Keratinocyte (primary cell): ENCODE results near the gene CERS4. TPM values are rescaled to one million over a fixed set of nuclear protein-coding genes. Genes with fewer than 3 reads are reported as not detected.

Experiments
- DNase-seq: peaks from one replicate; pipeline ENCODE4 v3.0.0-alpha.2; 2011; ENCODE audit warnings: low read depth, missing footprints, low spot score
- FAIRE-seq: peaks from 2 replicates; lab custom pipeline; 2011; peaks lifted over from hg19 to GRCh38; lab: Jason Lieb, UNC
- H2AFZ ChIP-seq: 2 replicates; pipeline ENCODE4 v1.6.0; 2012; ENCODE audit warnings: low read length, control low read depth, inconsistent platforms; ENCODE audit not compliant: control insufficient read depth
- H3K27ac ChIP-seq: 2 replicates; pipeline ENCODE4 v1.5.1; 2011; ENCODE audit warnings: low read length; ENCODE audit not compliant: control insufficient read depth, insufficient read depth
- H3K27me3 ChIP-seq: 3 replicates; pipeline ENCODE4 v1.6.0; 2011; ENCODE audit warnings: low read length; ENCODE audit not compliant: control insufficient read depth, insufficient read depth; ENCODE audit errors: extremely low read depth
- H3K36me3 ChIP-seq, 2 experiments: 2 replicates in 1 of 2; 3 replicates in 1 of 2; pipeline ENCODE4 v1.5.1; 2011; ENCODE audit warnings: low read length in 2 of 2, mild to moderate bottlenecking in 1 of 2; ENCODE audit not compliant: control insufficient read depth in 2 of 2, insufficient read depth in 2 of 2; ENCODE audit errors: extremely low read depth in 1 of 2
- H3K4me1 ChIP-seq: 3 replicates; pipeline ENCODE4 v1.5.1; 2011; ENCODE audit warnings: low read length; ENCODE audit not compliant: control insufficient read depth, insufficient read depth; ENCODE audit errors: extremely low read depth
- H3K4me2 ChIP-seq: 3 replicates; pipeline ENCODE4 v1.6.0; 2011; ENCODE audit warnings: low read depth, low read length; ENCODE audit not compliant: control insufficient read depth, insufficient read depth; ENCODE audit errors: extremely low read depth
- H3K4me3 ChIP-seq, 3 experiments: fragments of 200-600 bp in 1 of 3; sonication (generic) in 1 of 3; 2 replicates in 2 of 3; 3 replicates in 1 of 3; pipeline ENCODE4 v1.5.1; 2011 to 2016; ENCODE audit warnings: low read length in 3 of 3, mild to moderate bottlenecking in 3 of 3, control low read depth in 2 of 3, inconsistent platforms in 1 of 3, low read depth in 1 of 3, mixed read lengths in 1 of 3, mixed run types in 1 of 3, moderate library complexity in 1 of 3; ENCODE audit not compliant: control insufficient read depth in 2 of 3, insufficient read depth in 2 of 3; ENCODE audit errors: extremely low read depth in 1 of 3
- H3K79me2 ChIP-seq: 2 replicates; pipeline ENCODE4 v1.6.0; 2012; ENCODE audit warnings: low read length; ENCODE audit not compliant: control insufficient read depth, insufficient read depth
- H3K9ac ChIP-seq: 3 replicates; pipeline ENCODE4 v1.6.0; 2011; ENCODE audit warnings: low read length; ENCODE audit not compliant: control insufficient read depth, insufficient read depth; ENCODE audit errors: extremely low read depth
- H3K9me1 ChIP-seq: 3 replicates; pipeline ENCODE4 v1.6.0; 2011; ENCODE audit warnings: low read length; ENCODE audit not compliant: control insufficient read depth, insufficient read depth; ENCODE audit errors: extremely low read depth
- H3K9me3 ChIP-seq: 2 replicates; pipeline ENCODE4 v1.5.1; 2012; ENCODE audit warnings: low read depth, low read length; ENCODE audit not compliant: control insufficient read depth
- H4K20me1 ChIP-seq: 3 replicates; pipeline ENCODE4 v1.6.0; 2011; ENCODE audit warnings: low read length; ENCODE audit not compliant: control insufficient read depth, insufficient read depth; ENCODE audit errors: extremely low read depth
- CTCF ChIP-seq, 3 experiments: IDR thresholded peaks in 1 of 3; conservative IDR thresholded peaks in 1 of 3; optimal IDR thresholded peaks in 1 of 3; 2 replicates in 2 of 3; 3 replicates in 1 of 3; pipeline versions ENCODE3 to v1.5.1; 2011; ENCODE audit warnings: low read length in 3 of 3, mild to moderate bottlenecking in 3 of 3, moderate library complexity in 2 of 3, control low read depth in 1 of 3, inconsistent platforms in 1 of 3; ENCODE audit not compliant: insufficient read depth in 2 of 3; ENCODE audit errors: extremely low read depth in 1 of 3
- EZH2 ChIP-seq: IDR thresholded peaks from one replicate; pipeline ENCODE4 v1.6.1; 2012; ENCODE audit warnings: inconsistent platforms, mild to moderate bottlenecking, low read length, moderate library complexity
- dilution Hi-C: fragments of 300-500 bp; cut with MboI; formaldehyde crosslinking; loops from one replicate; pipeline ENCODE4 v1.7.0; 2020; ENCODE audit warnings: low sequenced_read_pairs; ENCODE audit not compliant: extremely low pct_ligation_motif_present
- polyA plus RNA-seq, 5 experiments: library from polyadenylated mRNA; depleted of rRNA in 3 of 5; stranded (reverse) in 3 of 5; stranded (forward) in 1 of 5; unstranded in 1 of 5; fragments of >200 nt; gene quantifications; 1 replicate in 1 of 5; 2 replicates in 3 of 5; 3 replicates in 1 of 5; pipeline versions ENCODE4 v1.2.1 to v1.2.3, GENCODE V29; 2011 to 2012; ENCODE audit warnings: missing spikeins in 2 of 5, low read depth in 1 of 5, low replicate concordance in 1 of 5

Gene CERS4
- polyA plus RNA-seq, 1 donor (not counting 4 experiments of a cell fraction or from before 2014, with no cell fraction given): 19.8 TPM

GRCh38 chr19:8251025-8251472 is 41.9 kb downstream of the CERS4 start:
- dilution Hi-C loops: no loop called here
- Histone ChIP-seq H3K27me3 (no peaks in the 10 kb centered on the region), H3K27ac (no peak overlapping the region), H3K4me1 (no peaks in the 10 kb centered on the region), H2AFZ (no peak overlapping the region), H4K20me1 (no peaks in the 10 kb centered on the region), H3K4me3 (no peak overlapping the region), H3K36me3 (peaks cover 0 to 1% of the 10 kb centered on the region in 2 experiments), H3K9me3 (no peaks in the 10 kb centered on the region), H3K79me2 (no peaks in the 10 kb centered on the region), H3K4me2 (no peak overlapping the region), H3K9me1 (no peaks in the 10 kb centered on the region), H3K9ac (no peak overlapping the region)
- TF ChIP-seq EZH2 (no peak), CTCF (optimal IDR thresholded peaks at IDR 0.05 in 1 of 3, IDR thresholded peaks at IDR 0.05 in 1 of 3, conservative IDR thresholded peaks at IDR 0.05 in 1 of 3; ENCODE audit: extremely low read depth in 1 of 3, insufficient read depth in 2 of 3, low read length in 3 of 3) (peak in 1 of 3 experiments; percentile 32)
- DNase-seq (no peak), FAIRE-seq (no peak)

- Histone ChIP-seq H3K79me2 (no peaks in the 10 kb centered on the region), H3K27ac (no peak overlapping the region), H3K27me3 (no peaks in the 10 kb centered on the region), H3K9me3 (no peaks in the 10 kb centered on the region), H3K9ac (no peak overlapping the region), H3K4me3 (no peak overlapping the region), H3K4me1 (no peaks in the 10 kb centered on the region), H3K36me3 (peaks cover 0 to 4% of the 10 kb centered on the region in 2 experiments), H4K20me1 (no peaks in the 10 kb centered on the region), H2AFZ (no peak overlapping the region), H3K9me1 (no peaks in the 10 kb centered on the region), H3K4me2 (no peak overlapping the region)
- TF ChIP-seq CTCF (optimal IDR thresholded peaks at IDR 0.05 in 1 of 3, IDR thresholded peaks at IDR 0.05 in 1 of 3, conservative IDR thresholded peaks at IDR 0.05 in 1 of 3; ENCODE audit: extremely low read depth in 1 of 3, insufficient read depth in 2 of 3, low read length in 3 of 3) (peak; percentile 89 to 98 (median 91)), EZH2 (no peak)
- FAIRE-seq (peak; percentile 94), DNase-seq (no peak)
- dilution Hi-C loops: no loop called here
Measured at GRCh38 chr19:8252922-8253589, 43.9 kb downstream of the CERS4 start.
